PC-3 (cell line): ENCODE measurements around the gene GRB14. TPM values are rescaled to one million over a fixed set of nuclear protein-coding genes. Genes with fewer than 3 reads are reported as not detected.

Experiments
- ATAC-seq: fragments of 200-7000 bp; cut with Tn5 transposase; 2 replicates; pipeline ENCODE4 v1.9.1; 2020; ENCODE audit warnings: mild to moderate bottlenecking, moderate library complexity
- BruUV-seq: library from RNA; stranded (reverse); fragments of 400-500 nt; replicated peaks from 2 replicates; lab custom pipeline; 2021; lab: Mats Ljungman, UMichigan
- CTCF ChIA-PET: fragments of 300-600 bp; sonication (Branson Sonifier 250); formaldehyde crosslinking; loops from one replicate; lab custom pipeline; 2022; ENCODE audit warnings: antibody characterized with exemption; lab: Charles Lee
- POLR2A ChIA-PET: fragments of 300-600 bp; sonication (Branson Sonifier 250); formaldehyde crosslinking; loops from one replicate; lab custom pipeline; 2022; ENCODE audit warnings: antibody characterized with exemption; ENCODE audit not compliant: unreplicated experiment; lab: Charles Lee
- DNase-seq: peaks from one replicate; pipeline ENCODE4 v3.0.0-alpha.2; 2015
- H2AFZ ChIP-seq: fragments of 300-600 bp; sonication (generic); 2 replicates; pipeline ENCODE4 v1.6.0; 2016; ENCODE audit warnings: antibody characterized with exemption, low read length
- H3F3A ChIP-seq: fragments of 300-600 bp; sonication (generic); one replicate; pipeline ENCODE4 v1.6.0; 2017; ENCODE audit warnings: antibody characterized with exemption, low read length, control low read depth, mild to moderate bottlenecking; ENCODE audit not compliant: unreplicated experiment
- H3K27ac ChIP-seq: fragments of 300-600 bp; sonication (generic); 2 replicates; pipeline ENCODE4 v1.5.1; 2016; ENCODE audit warnings: mild to moderate bottlenecking, low read length
- H3K27me3 ChIP-seq: fragments of 300-600 bp; sonication (generic); 2 replicates; pipeline ENCODE4 v1.6.1; 2016; ENCODE audit warnings: low read length, mixed read lengths
- H3K36me3 ChIP-seq: fragments of 300-600 bp; sonication (generic); 2 replicates; pipeline ENCODE4 v1.6.1; 2016; ENCODE audit warnings: low read depth, mixed run types, low read length, mixed read lengths
- H3K4me1 ChIP-seq: fragments of 300-600 bp; sonication (generic); 2 replicates; pipeline ENCODE4 v1.5.1; 2016; ENCODE audit warnings: low read length; ENCODE audit not compliant: insufficient read depth
- H3K4me2 ChIP-seq: fragments of 300-600 bp; sonication (generic); 2 replicates; pipeline ENCODE4 v1.6.0; 2016; ENCODE audit warnings: low read length
- H3K4me3 ChIP-seq: fragments of 300-600 bp; sonication (generic); 2 replicates; pipeline ENCODE4 v1.5.1; 2016; ENCODE audit warnings: mild to moderate bottlenecking, low read length, mixed read lengths
- H3K79me2 ChIP-seq: fragments of 300-600 bp; sonication (generic); 2 replicates; pipeline ENCODE4 v1.6.1; 2017; ENCODE audit warnings: low read length, mixed read lengths
- H3K9ac ChIP-seq: fragments of 300-600 bp; sonication (generic); 2 replicates; pipeline ENCODE4 v1.6.0; 2016; ENCODE audit warnings: mild to moderate bottlenecking, low read length
- H3K9me2 ChIP-seq: fragments of 300-600 bp; sonication (generic); replicated peaks from 2 replicates; pipeline ENCODE4 v1.6.1; 2016; ENCODE audit warnings: mixed run types, low read length, mixed read lengths
- H3K9me3 ChIP-seq: fragments of 300-600 bp; sonication (generic); 2 replicates; pipeline ENCODE4 v1.6.1; 2016; ENCODE audit warnings: low read length, mixed read lengths
- H4K20me1 ChIP-seq: fragments of 300-600 bp; sonication (generic); 2 replicates; pipeline ENCODE4 v1.6.1; 2016; ENCODE audit warnings: low read length, mixed read lengths
- EZH2 ChIP-seq: fragments of 300-600 bp; sonication (generic); IDR thresholded peaks from one replicate; pipeline ENCODE4 v1.6.1; 2017; ENCODE audit warnings: antibody characterized with exemption, mild to moderate bottlenecking, low read length; ENCODE audit not compliant: unreplicated experiment
- EZH2phosphoT487 ChIP-seq: fragments of 300-600 bp; sonication (generic); IDR thresholded peaks from 2 replicates; pipeline ENCODE4 v1.6.1; 2018; ENCODE audit warnings: mild to moderate bottlenecking, antibody characterized with exemption, low read length, borderline replicate concordance
- intact Hi-C: fragments of 100-400 bp; cut with micrococcal nuclease; formaldehyde crosslinking; loops from 2 replicates; pipeline ENCODE4 v1.9.0; 2023
- total RNA-seq: library from RNA; depleted of rRNA; stranded (reverse); fragments of >200 nt; gene quantifications from 2 replicates; pipeline ENCODE4 v1.2.3, GENCODE V29; 2014
- TF ChIP-seq, protein P1 (sequence below): fragments of 300-600 bp; sonication (generic); conservative IDR thresholded peaks from 2 replicates; pipeline ENCODE4 v1.5.1; 2017; ENCODE audit warnings: antibody characterized with exemption, low read depth, mild to moderate bottlenecking, low read length

Gene GRB14
- total RNA-seq, 1 experiment from 2014 or later, result 0.84 TPM

DNA sequence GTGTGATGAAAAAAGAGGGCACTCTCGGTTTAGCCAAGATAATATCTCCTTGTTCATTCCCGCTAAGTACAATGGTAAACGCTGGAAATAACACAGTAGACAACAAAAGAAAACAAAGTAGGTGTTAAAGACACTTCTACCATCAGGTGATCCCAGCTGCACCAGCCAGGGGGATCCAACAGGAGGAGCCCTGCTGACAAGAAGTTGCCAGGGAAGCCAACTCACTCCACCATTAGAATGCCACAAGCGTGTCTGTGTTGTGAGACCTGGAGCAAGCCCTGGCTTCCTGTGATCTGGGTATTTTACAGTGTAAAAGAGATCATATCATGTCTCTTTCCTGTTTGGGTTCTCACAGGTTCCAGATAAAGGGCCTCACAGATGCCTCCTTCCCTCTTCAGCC lies 117.0 kb downstream of the GRB14 start:
- DNase-seq (peak; percentile 62), ATAC-seq (peak; percentile 51)
- BruUV-seq, result no TSS peak
- Histone ChIP-seq H3F3A (no peaks in the 10 kb centered on the region), H3K4me3 (no peak overlapping the region), H3K79me2 (no peaks in the 10 kb centered on the region), H3K4me2 (no peak overlapping the region), H3K9me3 (no peaks in the 10 kb centered on the region), H3K36me3 (no peaks in the 10 kb centered on the region), H3K9ac (no peak overlapping the region), H3K9me2 (no peaks in the 10 kb centered on the region), H3K4me1 (peaks cover 3% of the 10 kb centered on the region), H2AFZ (no peak overlapping the region), H4K20me1 (no peaks in the 10 kb centered on the region), H3K27ac (no peak overlapping the region), H3K27me3 (peaks cover 16% of the 10 kb centered on the region; the same call in 1 of the 2 replicates)
- POLR2A ChIA-PET, result no interaction called here
- intact Hi-C loops, result no loop called here
- TF ChIP-seq, protein P1, sequence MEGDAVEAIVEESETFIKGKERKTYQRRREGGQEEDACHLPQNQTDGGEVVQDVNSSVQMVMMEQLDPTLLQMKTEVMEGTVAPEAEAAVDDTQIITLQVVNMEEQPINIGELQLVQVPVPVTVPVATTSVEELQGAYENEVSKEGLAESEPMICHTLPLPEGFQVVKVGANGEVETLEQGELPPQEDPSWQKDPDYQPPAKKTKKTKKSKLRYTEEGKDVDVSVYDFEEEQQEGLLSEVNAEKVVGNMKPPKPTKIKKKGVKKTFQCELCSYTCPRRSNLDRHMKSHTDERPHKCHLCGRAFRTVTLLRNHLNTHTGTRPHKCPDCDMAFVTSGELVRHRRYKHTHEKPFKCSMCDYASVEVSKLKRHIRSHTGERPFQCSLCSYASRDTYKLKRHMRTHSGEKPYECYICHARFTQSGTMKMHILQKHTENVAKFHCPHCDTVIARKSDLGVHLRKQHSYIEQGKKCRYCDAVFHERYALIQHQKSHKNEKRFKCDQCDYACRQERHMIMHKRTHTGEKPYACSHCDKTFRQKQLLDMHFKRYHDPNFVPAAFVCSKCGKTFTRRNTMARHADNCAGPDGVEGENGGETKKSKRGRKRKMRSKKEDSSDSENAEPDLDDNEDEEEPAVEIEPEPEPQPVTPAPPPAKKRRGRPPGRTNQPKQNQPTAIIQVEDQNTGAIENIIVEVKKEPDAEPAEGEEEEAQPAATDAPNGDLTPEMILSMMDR, result peak; percentile 72
- TF ChIP-seq EZH2phosphoT487, result no peak
- CTCF ChIA-PET, result no interaction called here

DNA sequence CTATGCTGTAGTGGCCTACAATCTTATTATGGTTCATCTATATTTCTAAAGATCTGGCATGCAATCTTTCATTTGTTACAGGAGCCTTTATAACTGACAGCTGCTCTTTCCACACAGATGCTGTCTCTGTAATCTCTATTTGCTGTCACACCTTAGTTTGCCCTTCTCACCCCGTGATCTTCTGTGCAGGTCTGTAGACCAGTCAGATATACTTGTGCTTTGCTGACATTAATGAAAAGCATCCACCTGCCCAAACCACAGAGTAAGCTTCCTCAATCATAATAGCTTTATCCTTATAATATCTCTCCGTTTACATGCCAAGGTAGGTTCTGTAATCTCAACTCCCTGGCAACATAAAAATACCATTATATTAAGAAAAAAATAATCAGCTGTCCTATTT lies 122.4 kb downstream of the GRB14 start:
- no peak overlapping the region for H3K9ac ChIP-seq
- ATAC-seq (no peak), DNase-seq (no peak)
- H3K4me3 ChIP-seq, result no peak overlapping the region
- no peak overlapping the region for H3K4me2 ChIP-seq
- intact Hi-C loops, result loop anchor here (2.0 to 5.0 kb wide), 3 partner anchors 40 to 1152 kb away; no protein-coding TSS in a partner anchor
- H4K20me1 ChIP-seq, result no peaks in the 10 kb centered on the region
- H3K4me1 ChIP-seq, result no peaks in the 10 kb centered on the region
- ChIA-PET POLR2A (no interaction called here), CTCF (no interaction called here)
- H3K27ac ChIP-seq, result no peak overlapping the region
- H3F3A ChIP-seq, result no peaks in the 10 kb centered on the region
- TF ChIP-seq, protein P1, result no peak
- TF ChIP-seq EZH2, result no peak
- TF ChIP-seq EZH2phosphoT487, result no peak
- H3K9me2 ChIP-seq, result no peaks in the 10 kb centered on the region
- H3K36me3 ChIP-seq, result no peaks in the 10 kb centered on the region
- H2AFZ ChIP-seq, result no peak overlapping the region
- BruUV-seq, result no TSS peak
- H3K9me3 ChIP-seq, result no peaks in the 10 kb centered on the region
- peaks cover 46% of the 10 kb centered on the region for H3K27me3 ChIP-seq
- H3K79me2 ChIP-seq, result no peaks in the 10 kb centered on the region

GRCh38 chr2:164496881-164497280 lies 124.4 kb downstream of the GRB14 start:
- TF ChIP-seq EZH2phosphoT487 (no peak), EZH2 (no peak)
- TF ChIP-seq, protein P1, result no peak
- intact Hi-C loops, result loop anchor here (5.0 kb wide), 2 partner anchors 1030 to 1150 kb away; no protein-coding TSS in a partner anchor
- Histone ChIP-seq H3K4me2 (no peak overlapping the region), H2AFZ (no peak overlapping the region), H3K79me2 (no peaks in the 10 kb centered on the region), H3F3A (no peaks in the 10 kb centered on the region), H3K27ac (no peak overlapping the region), H3K9ac (no peak overlapping the region), H3K9me2 (no peaks in the 10 kb centered on the region), H3K9me3 (no peaks in the 10 kb centered on the region), H3K27me3 (peaks cover 57% of the 10 kb centered on the region), H4K20me1 (no peaks in the 10 kb centered on the region), H3K36me3 (no peaks in the 10 kb centered on the region), H3K4me1 (no peaks in the 10 kb centered on the region), H3K4me3 (no peak overlapping the region)
- no TSS peak for BruUV-seq
- ChIA-PET POLR2A (no interaction called here), CTCF (no interaction called here)
- DNase-seq, result no peak
- ATAC-seq, result no peak
